ENCODE results near the gene PCNX2. TPM values are rescaled to one million over a fixed set of nuclear protein-coding genes. Genes with fewer than 3 reads are reported as not detected.

The PCNX2 gene
- total RNA-seq, 1 experiment from 2014 or later, result 15.3 TPM

DNA sequence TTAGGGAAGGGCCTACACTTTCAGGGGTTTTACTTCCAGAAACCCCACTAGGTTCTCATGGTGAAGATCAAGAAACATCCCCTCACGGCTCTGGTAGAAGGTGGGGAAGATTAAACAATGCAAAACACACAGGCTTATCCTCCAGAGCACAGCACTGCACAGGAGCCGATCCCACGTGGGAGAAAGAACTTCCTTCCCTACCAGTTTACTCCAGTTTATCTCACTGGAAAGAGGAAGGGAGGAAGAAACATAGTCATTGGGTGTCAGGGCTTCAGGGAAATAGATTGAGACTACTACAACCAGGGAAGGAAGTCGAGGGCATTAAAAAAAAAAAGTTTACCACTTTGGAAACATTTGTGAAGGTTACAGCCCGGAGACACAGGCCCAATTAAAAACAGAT, 180.7 kb downstream of the PCNX2 start (continued):
- TF ChIP-seq, protein P1, sequence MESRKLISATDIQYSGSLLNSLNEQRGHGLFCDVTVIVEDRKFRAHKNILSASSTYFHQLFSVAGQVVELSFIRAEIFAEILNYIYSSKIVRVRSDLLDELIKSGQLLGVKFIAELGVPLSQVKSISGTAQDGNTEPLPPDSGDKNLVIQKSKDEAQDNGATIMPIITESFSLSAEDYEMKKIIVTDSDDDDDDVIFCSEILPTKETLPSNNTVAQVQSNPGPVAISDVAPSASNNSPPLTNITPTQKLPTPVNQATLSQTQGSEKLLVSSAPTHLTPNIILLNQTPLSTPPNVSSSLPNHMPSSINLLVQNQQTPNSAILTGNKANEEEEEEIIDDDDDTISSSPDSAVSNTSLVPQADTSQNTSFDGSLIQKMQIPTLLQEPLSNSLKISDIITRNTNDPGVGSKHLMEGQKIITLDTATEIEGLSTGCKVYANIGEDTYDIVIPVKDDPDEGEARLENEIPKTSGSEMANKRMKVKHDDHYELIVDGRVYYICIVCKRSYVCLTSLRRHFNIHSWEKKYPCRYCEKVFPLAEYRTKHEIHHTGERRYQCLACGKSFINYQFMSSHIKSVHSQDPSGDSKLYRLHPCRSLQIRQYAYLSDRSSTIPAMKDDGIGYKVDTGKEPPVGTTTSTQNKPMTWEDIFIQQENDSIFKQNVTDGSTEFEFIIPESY (IDR thresholded peaks at IDR 0.05; ENCODE audit: extremely low read depth, insufficient replicate concordance, low read length), result no peak
- no peak for TF ChIP-seq RAD21 (IDR thresholded peaks at IDR 0.05; ENCODE audit: low read depth)

DNA sequence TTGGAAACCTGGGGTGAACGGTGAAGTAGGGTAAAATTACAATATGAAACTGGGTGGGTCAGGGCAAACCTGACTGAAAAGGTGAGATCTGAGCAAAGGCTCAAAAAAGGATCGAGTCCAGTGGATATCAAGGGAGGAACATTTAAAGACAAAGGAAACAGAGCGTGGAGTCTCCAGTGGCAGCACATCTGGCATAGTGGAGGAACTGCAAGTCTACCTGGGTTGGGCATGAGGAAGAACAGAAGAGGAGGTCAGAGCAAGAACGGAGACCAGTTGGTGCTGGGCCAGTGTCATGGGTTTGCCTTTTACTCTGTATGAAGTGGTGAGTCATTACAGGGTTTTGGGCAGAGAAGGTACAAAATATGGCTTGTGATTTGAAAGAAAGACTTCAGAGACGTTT, 181.4 kb downstream of the PCNX2 start:
- H3K4me1 ChIP-seq (ENCODE audit: control insufficient read depth in 1 of 2, insufficient read depth in 2 of 2, low read length in 2 of 2), result peaks cover 30 to 38% of the 10 kb centered on the region in 2 experiments
- H3K9me2 ChIP-seq (ENCODE audit: insufficient read depth), result no peaks in the 10 kb centered on the region
- H3K79me2 ChIP-seq (ENCODE audit: insufficient read depth, low read length), result no peaks in the 10 kb centered on the region
- no peak overlapping the region for H2AFZ ChIP-seq (ENCODE audit: low read depth, low read length, poor library complexity, severe bottlenecking)
- H3K27ac ChIP-seq (ENCODE audit: low read depth, low read length), result peak overlapping the region; percentile 87
- peak overlapping the region; percentile 66 for H3K9ac ChIP-seq (ENCODE audit: low read length)
- peak overlapping the region; percentile 30 to 54 for H3K4me3 ChIP-seq (replicated peaks in 1 of 2; ENCODE audit: low read depth in 1 of 2, low read length in 2 of 2)
- ChIA-PET POLR2A (interaction anchor here (1.2 kb wide), 1 partner anchor 245 kb away, joined by 3 read pairs; no protein-coding TSS in a partner anchor), CTCF (no interaction called here), RAD21 (ENCODE audit: low non-redundant PET in 1 of 2, low total read pairs in 2 of 2, uncharacterized antibody in 2 of 2, unreplicated experiment in 2 of 2) (no interaction called here)
- H3K27me3 ChIP-seq (ENCODE audit: insufficient read depth, low read length), result no peaks in the 10 kb centered on the region
- H3K9me3 ChIP-seq (ENCODE audit: control insufficient read depth in 1 of 2, insufficient read depth in 1 of 2, low read depth in 1 of 2, low read length in 2 of 2), result no peaks in the 10 kb centered on the region
- H4K20me1 ChIP-seq (ENCODE audit: insufficient read depth), result no peaks in the 10 kb centered on the region
- peak; percentile 29 for DNase-seq (ENCODE audit: low read depth, low spot score)
- peak overlapping the region; percentile 88 for H3K4me2 ChIP-seq (ENCODE audit: low read length)
- H3K36me3 ChIP-seq (ENCODE audit: control insufficient read depth in 1 of 2, insufficient read depth in 2 of 2, low read length in 2 of 2), result no peaks in the 10 kb centered on the region
- intact Hi-C loops (cut with micrococcal nuclease), result loop anchor here (5.0 kb wide), 1 partner anchor 482 kb away; the partner anchor contains the start of gene SIPA1L2
- BruUV-seq (replicated peaks), result no TSS peak
- peak; percentile 31; the same call in 1 of the 2 replicates for ATAC-seq
- TF ChIP-seq SP1 (IDR thresholded peaks at IDR 0.05; ENCODE audit: low read depth) (no peak; the same call in 1 of the 2 replicates), FOSL1 (IDR thresholded peaks at IDR 0.05; ENCODE audit: low read depth) (0 out of 2 replicates have a peak, but pooled peaks have one; percentile 29), EZH2 (IDR thresholded peaks at IDR 0.05) (no peak), RAD21 (IDR thresholded peaks at IDR 0.05; ENCODE audit: low read depth) (no peak), YY1 (IDR thresholded peaks at IDR 0.05; ENCODE audit: extremely low read depth, insufficient replicate concordance, low read depth, low read length) (no peak), POLR2AphosphoS5 (IDR thresholded peaks at IDR 0.05; ENCODE audit: low read depth, low read length) (no peak), ZFX (IDR thresholded peaks at IDR 0.05) (no peak), ZNF274 (IDR thresholded peaks at IDR 0.05; ENCODE audit: low read depth, low read length) (no peak), POLR2A (IDR thresholded peaks at IDR 0.05; ENCODE audit: borderline replicate concordance, extremely low read depth, insufficient read depth, insufficient read length) (no peak), SIN3A (IDR thresholded peaks at IDR 0.05; ENCODE audit: low read depth) (no peak), CEBPB (IDR thresholded peaks at IDR 0.05; ENCODE audit: low read depth) (no peak), CBX3 (IDR thresholded peaks at IDR 0.05; ENCODE audit: low read depth) (0 out of 2 replicates have a peak, but pooled peaks have one; percentile 9), SRF (IDR thresholded peaks at IDR 0.05; ENCODE audit: low read depth) (no peak)
- TF ChIP-seq, protein P2, sequence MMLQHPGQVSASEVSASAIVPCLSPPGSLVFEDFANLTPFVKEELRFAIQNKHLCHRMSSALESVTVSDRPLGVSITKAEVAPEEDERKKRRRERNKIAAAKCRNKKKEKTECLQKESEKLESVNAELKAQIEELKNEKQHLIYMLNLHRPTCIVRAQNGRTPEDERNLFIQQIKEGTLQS (IDR thresholded peaks at IDR 0.05), result no peak
- TF ChIP-seq, protein P1 (IDR thresholded peaks at IDR 0.05; ENCODE audit: extremely low read depth, insufficient replicate concordance, low read length), result no peak
- TF ChIP-seq, protein P3, sequence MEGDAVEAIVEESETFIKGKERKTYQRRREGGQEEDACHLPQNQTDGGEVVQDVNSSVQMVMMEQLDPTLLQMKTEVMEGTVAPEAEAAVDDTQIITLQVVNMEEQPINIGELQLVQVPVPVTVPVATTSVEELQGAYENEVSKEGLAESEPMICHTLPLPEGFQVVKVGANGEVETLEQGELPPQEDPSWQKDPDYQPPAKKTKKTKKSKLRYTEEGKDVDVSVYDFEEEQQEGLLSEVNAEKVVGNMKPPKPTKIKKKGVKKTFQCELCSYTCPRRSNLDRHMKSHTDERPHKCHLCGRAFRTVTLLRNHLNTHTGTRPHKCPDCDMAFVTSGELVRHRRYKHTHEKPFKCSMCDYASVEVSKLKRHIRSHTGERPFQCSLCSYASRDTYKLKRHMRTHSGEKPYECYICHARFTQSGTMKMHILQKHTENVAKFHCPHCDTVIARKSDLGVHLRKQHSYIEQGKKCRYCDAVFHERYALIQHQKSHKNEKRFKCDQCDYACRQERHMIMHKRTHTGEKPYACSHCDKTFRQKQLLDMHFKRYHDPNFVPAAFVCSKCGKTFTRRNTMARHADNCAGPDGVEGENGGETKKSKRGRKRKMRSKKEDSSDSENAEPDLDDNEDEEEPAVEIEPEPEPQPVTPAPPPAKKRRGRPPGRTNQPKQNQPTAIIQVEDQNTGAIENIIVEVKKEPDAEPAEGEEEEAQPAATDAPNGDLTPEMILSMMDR (IDR thresholded peaks at IDR 0.05 in 2 of 3, conservative IDR thresholded peaks at IDR 0.05 in 1 of 3; ENCODE audit: borderline replicate concordance in 1 of 3, insufficient read depth in 1 of 3, low read depth in 2 of 3, low read length in 2 of 3), result no peak
- TF ChIP-seq, protein P4, sequence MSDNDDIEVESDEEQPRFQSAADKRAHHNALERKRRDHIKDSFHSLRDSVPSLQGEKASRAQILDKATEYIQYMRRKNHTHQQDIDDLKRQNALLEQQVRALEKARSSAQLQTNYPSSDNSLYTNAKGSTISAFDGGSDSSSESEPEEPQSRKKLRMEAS (IDR thresholded peaks at IDR 0.05), result peak; percentile 30; the same call in 1 of the 2 replicates

All from HCT116 (cell line).